ENCODE data around the gene BTBD17.

Gene BTBD17

GRCh38 chr17:74337834-74338500 is 23.7 kb downstream of the BTBD17 start:
- DNase-seq = peak in 47 of 58 donors; percentile 7 to 88 (median 59)

DNA sequence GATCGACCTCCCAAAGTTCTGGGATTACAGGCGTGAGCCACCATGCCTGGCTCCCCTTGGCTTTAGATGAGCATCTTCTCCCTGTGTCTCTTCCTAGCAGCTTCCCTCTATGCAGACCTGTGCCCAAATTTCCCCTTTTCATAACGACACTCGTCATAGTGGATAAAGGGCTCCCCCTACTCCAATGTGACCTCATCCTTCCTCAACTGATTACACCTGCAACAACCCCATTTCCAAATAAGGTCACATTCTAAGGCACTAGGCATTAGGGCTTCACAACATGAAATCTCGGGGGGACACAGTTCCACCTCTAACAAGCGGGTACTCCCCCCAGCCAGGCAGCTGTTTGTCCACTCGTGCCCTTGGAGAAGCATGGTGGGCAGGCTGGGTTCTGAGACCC is 25.4 kb downstream of the BTBD17 start:
- no peak for DNase-seq

- DNase-seq = no peak
These were observed 26.1 kb downstream of the BTBD17 start for GRCh38 chr17:74335529-74336062.

- no peak for DNase-seq
These were observed 27.2 kb downstream of the BTBD17 start for GRCh38 chr17:74334393-74335039.

DNA sequence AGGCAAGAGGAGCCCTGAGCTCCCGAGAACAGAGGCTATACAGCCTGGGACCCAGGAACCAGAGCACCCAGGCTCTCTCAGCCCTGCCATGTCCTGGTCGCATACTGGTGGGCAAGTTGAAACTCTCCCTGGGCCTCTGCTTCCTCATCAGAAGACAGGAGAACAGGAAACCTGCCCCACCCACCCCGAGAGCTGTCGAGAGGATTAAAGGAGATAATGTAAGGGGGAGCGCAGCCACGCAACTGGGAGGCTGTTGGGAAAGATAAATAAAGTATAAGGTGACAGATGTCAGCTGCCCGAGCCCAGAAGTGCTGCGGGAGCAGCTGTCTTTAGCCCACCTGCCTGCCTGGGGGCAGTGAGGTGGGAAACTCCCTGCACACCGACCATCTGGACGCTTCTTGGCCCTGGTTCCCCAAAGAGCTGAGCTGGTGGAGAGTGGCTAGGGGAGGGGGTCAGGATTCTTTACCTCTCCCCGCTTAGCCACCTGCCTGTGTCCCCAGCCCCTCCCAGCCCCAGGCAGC is 28.8 kb downstream of the BTBD17 start:
- DNase-seq = no peak

GRCh38 chr17:74332017-74332650 is 29.5 kb downstream of the BTBD17 start:
- DNase-seq = no peak

GRCh38 chr17:74330446-74330845 is 31.2 kb downstream of the BTBD17 start:
- peak in 35 of 58 donors; percentile 6 to 88 (median 46) for DNase-seq

DNA sequence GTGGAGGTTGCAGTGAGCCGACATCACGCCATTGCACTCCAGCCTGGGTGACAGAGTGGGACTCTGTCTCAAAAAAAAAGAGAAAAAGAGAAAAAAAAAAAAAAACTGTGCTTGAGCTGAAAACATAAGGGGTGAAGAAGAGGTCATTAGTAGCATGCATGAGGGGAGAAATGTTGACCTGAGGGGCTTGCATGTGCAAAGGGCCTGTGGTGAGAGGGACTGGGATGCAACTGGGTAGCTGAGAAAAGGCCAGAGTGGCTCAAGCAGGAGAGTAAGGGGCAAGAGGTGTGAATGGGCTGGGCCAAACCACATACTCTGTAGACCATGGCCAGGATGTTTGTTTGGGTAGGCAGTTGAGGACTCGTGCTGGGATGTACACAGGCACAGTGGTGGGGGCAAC is 32.3 kb downstream of the BTBD17 start:
- DNase-seq = no peak

- DNase-seq = no peak
These were observed 33.2 kb downstream of the BTBD17 start for GRCh38 chr17:74328487-74328886.

- no peak for DNase-seq
These were observed 35.2 kb downstream of the BTBD17 start for GRCh38 chr17:74326506-74326905.

- DNase-seq = peak in 28 of 58 donors; percentile 8 to 65 (median 32)
These were observed 35.8 kb downstream of the BTBD17 start, which contains the start of gene KIF19 for GRCh38 chr17:74325743-74326379. KIF19 (plus strand) TSS chr17:74326226; CDS start chr17:74326350, 124 bp downstream.

DNA sequence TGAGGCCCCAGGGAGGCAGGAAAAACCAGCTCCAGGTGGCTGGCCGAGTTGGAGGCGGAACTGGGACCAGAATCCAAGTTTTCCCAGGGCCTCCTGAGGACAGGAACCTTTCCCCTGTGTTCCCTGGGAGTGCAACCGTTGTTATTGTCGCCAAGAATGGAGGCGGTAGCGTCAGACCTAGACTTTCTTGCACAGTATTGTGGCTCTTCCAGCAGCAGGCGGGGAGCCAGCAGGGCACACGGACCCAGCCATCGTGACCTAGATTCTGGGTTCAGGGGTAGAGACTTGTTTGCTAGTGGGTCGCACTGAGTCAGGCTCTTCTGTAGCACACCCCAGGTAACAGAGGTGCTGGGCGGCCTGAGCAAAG is 36.3 kb downstream of the BTBD17 start:
- DNase-seq = peak in 7 of 58 donors; percentile 4 to 30 (median 19)

- no peak for DNase-seq
These were observed 37.1 kb downstream of the BTBD17 start for GRCh38 chr17:74324521-74324920.

GRCh38 chr17:74318391-74318790 is 43.3 kb downstream of the BTBD17 start:
- DNase-seq = no peak

- DNase-seq = no peak
These were observed 44.6 kb downstream of the BTBD17 start for GRCh38 chr17:74317071-74317470.

- no peak for DNase-seq
These were observed 45.4 kb downstream of the BTBD17 start for GRCh38 chr17:74316220-74316619.

GRCh38 chr17:74314877-74315276 is 46.8 kb downstream of the BTBD17 start:
- DNase-seq = no peak

GRCh38 chr17:74309902-74310301 is 51.8 kb downstream of the BTBD17 start:
- no peak for DNase-seq

- DNase-seq = no peak
These were observed 53.5 kb downstream of the BTBD17 start for GRCh38 chr17:74307984-74308773.
